Measurements from ENCODE around the gene NMB. TPM values are rescaled to one million over a fixed set of nuclear protein-coding genes. Genes with fewer than 3 reads are reported as not detected.

The NMB gene
- total and polyA plus RNA-seq, 2 of the 13 experiments (the other 11 are each of a cell fraction or from before 2014, with no cell fraction given), result 10.4 to 25.4 TPM

GRCh38 chr15:84606653-84607120, 51.3 kb downstream of the NMB start (continued):
- TF ChIP-seq, protein P1, sequence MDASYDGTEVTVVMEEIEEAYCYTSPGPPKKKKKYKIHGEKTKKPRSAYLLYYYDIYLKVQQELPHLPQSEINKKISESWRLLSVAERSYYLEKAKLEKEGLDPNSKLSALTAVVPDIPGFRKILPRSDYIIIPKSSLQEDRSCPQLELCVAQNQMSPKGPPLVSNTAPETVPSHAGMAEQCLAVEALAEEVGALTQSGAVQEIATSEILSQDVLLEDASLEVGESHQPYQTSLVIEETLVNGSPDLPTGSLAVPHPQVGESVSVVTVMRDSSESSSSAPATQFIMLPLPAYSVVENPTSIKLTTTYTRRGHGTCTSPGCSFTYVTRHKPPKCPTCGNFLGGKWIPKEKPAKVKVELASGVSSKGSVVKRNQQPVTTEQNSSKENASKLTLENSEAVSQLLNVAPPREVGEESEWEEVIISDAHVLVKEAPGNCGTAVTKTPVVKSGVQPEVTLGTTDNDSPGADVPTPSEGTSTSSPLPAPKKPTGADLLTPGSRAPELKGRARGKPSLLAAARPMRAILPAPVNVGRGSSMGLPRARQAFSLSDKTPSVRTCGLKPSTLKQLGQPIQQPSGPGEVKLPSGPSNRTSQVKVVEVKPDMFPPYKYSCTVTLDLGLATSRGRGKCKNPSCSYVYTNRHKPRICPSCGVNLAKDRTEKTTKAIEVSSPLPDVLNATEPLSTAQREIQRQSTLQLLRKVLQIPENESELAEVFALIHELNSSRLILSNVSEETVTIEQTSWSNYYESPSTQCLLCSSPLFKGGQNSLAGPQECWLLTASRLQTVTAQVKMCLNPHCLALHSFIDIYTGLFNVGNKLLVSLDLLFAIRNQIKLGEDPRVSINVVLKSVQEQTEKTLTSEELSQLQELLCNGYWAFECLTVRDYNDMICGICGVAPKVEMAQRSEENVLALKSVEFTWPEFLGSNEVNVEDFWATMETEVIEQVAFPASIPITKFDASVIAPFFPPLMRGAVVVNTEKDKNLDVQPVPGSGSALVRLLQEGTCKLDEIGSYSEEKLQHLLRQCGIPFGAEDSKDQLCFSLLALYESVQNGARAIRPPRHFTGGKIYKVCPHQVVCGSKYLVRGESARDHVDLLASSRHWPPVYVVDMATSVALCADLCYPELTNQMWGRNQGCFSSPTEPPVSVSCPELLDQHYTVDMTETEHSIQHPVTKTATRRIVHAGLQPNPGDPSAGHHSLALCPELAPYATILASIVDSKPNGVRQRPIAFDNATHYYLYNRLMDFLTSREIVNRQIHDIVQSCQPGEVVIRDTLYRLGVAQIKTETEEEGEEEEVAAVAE (CRISPR knock-in tag; IDR thresholded peaks at IDR 0.05; ENCODE audit: borderline replicate concordance), result no peak
- TF ChIP-seq SRF (IDR thresholded peaks at IDR 0.05; ENCODE audit: low read depth, low read length) (0 out of 2 replicates have a peak, but pooled peaks have one; percentile 3), ZNF691 (CRISPR knock-in tag; IDR thresholded peaks at IDR 0.05; ENCODE audit: borderline replicate concordance, low read depth) (no peak), CCDC6 (CRISPR knock-in tag; IDR thresholded peaks at IDR 0.05) (no peak), RNF219 (CRISPR knock-in tag; IDR thresholded peaks at IDR 0.05) (peak; percentile 45; the same call in 1 of the 2 replicates), ZMAT5 (CRISPR knock-in tag; IDR thresholded peaks at IDR 0.05; ENCODE audit: borderline replicate concordance, low read depth) (no peak), PAF1 (CRISPR knock-in tag; IDR thresholded peaks at IDR 0.05) (no peak), JUNB (CRISPR knock-in tag; IDR thresholded peaks at IDR 0.05; ENCODE audit: borderline replicate concordance) (no peak), UBTF (CRISPR knock-in tag; IDR thresholded peaks at IDR 0.05) (no peak; the same call in none of the 2 replicates), ZNF333 (CRISPR knock-in tag; IDR thresholded peaks at IDR 0.05; ENCODE audit: borderline replicate concordance) (no peak), KDM2A (CRISPR knock-in tag; IDR thresholded peaks at IDR 0.05; ENCODE audit: borderline replicate concordance, low read depth) (peak; percentile 51; the same call in 1 of the 2 replicates), ZNF275 (CRISPR knock-in tag; IDR thresholded peaks at IDR 0.05; ENCODE audit: borderline replicate concordance) (no peak)
- TF ChIP-seq, protein P2, sequence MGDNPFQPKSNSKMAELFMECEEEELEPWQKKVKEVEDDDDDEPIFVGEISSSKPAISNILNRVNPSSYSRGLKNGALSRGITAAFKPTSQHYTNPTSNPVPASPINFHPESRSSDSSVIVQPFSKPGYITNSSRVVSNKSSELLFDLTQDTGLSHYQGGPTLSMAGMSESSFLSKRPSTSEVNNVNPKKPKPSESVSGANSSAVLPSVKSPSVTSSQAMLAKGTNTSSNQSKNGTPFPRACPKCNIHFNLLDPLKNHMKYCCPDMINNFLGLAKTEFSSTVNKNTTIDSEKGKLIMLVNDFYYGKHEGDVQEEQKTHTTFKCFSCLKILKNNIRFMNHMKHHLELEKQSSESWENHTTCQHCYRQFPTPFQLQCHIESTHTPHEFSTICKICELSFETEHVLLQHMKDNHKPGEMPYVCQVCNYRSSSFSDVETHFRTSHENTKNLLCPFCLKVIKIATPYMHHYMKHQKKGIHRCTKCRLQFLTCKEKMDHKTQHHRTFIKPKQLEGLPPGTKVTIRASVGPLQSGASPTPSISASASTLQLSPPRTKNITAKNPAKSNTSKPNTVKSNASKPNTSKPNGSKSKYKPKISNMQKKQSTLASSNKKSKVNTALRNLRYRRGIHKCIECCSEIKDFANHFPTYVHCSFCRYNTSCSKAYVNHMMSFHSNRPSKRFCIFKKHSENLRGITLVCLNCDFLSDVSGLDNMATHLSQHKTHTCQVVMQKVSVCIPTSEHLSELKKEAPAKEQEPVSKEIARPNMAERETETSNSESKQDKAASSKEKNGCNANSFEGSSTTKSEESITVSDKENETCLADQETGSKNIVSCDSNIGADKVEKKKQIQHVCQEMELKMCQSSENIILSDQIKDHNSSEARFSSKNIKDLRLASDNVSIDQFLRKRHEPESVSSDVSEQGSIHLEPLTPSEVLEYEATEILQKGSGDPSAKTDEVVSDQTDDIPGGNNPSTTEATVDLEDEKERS (CRISPR knock-in tag; IDR thresholded peaks at IDR 0.05), result no peak
